ENCODE results near the gene PYGL. TPM values are rescaled to one million over a fixed set of nuclear protein-coding genes. Genes with fewer than 3 reads are reported as not detected.

The PYGL gene
- total and polyA plus RNA-seq, 12 donors, result 2.9 to 18.6 (median 5.4) TPM

- H3K36me3 ChIP-seq, result peaks cover 0 to 6% (median 0%) of the 10 kb centered on the region in 9 donors
- H3K9me3 ChIP-seq, result no peaks in the 10 kb centered on the region
- peak overlapping the region in 1 of 10 donors; percentile 12 for H3K4me3 ChIP-seq
- H3K27ac ChIP-seq, result peak overlapping the region in 1 of 10 donors; percentile 0
- peaks cover 0 to 6% (median 0%) of the 10 kb centered on the region in 7 donors for H3K27me3 ChIP-seq
- ATAC-seq, result no peak
- no peak for TF ChIP-seq CTCF (IDR thresholded peaks at IDR 0.05)
- intact Hi-C loops (cut with DNase I), result no loop called here
- H3K4me1 ChIP-seq, result peaks cover 0 to 63% (median 12%) of the 10 kb centered on the region in 9 donors
- no peak for DNase-seq
- 92% methylated on average over 6 of the region's 6 CpGs for WGBS, 2 donors
These were observed 3.1 kb downstream of the PYGL start for GRCh38 chr14:50941151-50941550.

- DNase-seq (no peak), ATAC-seq (no peak)
- intact Hi-C loops (cut with DNase I), result no loop called here
- Histone ChIP-seq H3K27me3 (no peaks in the 10 kb centered on the region), H3K36me3 (peaks cover 0 to 39% (median 0%) of the 10 kb centered on the region in 9 donors), H3K4me3 (no peak overlapping the region), H3K9me3 (no peaks in the 10 kb centered on the region), H3K27ac (peak overlapping the region in 1 of 10 donors; percentile 76), H3K4me1 (peaks cover 0 to 53% (median 0%) of the 10 kb centered on the region in 9 donors)
- WGBS, 2 donors, result 81 to 87% methylated on average over 4 of the region's 4 CpGs
- no peak for TF ChIP-seq CTCF (IDR thresholded peaks at IDR 0.05)
These were observed 6.5 kb downstream of the PYGL start for GRCh38 chr14:50937800-50938199.

- Histone ChIP-seq H3K4me3 (no peak overlapping the region), H3K9me3 (no peaks in the 10 kb centered on the region), H3K27me3 (no peaks in the 10 kb centered on the region), H3K4me1 (peaks cover 0 to 54% (median 0%) of the 10 kb centered on the region in 9 donors), H3K36me3 (peaks cover 0 to 39% (median 0%) of the 10 kb centered on the region in 9 donors), H3K27ac (peak overlapping the region in 1 of 10 donors; percentile 76)
- 51 to 63% methylated on average over 2 of the region's 2 CpGs for WGBS, 2 donors
- ATAC-seq (no peak), DNase-seq (no peak)
- TF ChIP-seq CTCF (IDR thresholded peaks at IDR 0.05), result no peak
- intact Hi-C loops (cut with DNase I), result no loop called here
These were observed 7.0 kb downstream of the PYGL start for GRCh38 chr14:50937325-50937724.

- intact Hi-C loops (cut with DNase I), result no loop called here
- TF ChIP-seq CTCF (IDR thresholded peaks at IDR 0.05), result no peak
- H3K36me3 ChIP-seq, result peaks cover 0 to 43% (median 0%) of the 10 kb centered on the region in 9 donors
- ATAC-seq, result no peak
- H3K27ac ChIP-seq, result peak overlapping the region in 1 of 10 donors; percentile 76
- no peaks in the 10 kb centered on the region for H3K9me3 ChIP-seq
- H3K4me3 ChIP-seq, result no peak overlapping the region
- 65 to 92% methylated on average over 2 of the region's 2 CpGs for WGBS, 2 donors
- H3K27me3 ChIP-seq, result no peaks in the 10 kb centered on the region
- DNase-seq, result no peak
- H3K4me1 ChIP-seq, result peaks cover 0 to 58% (median 0%) of the 10 kb centered on the region in 9 donors
These were observed 7.4 kb downstream of the PYGL start for GRCh38 chr14:50936882-50937281.

Measured in heart right ventricle (tissue), 16 donors.